Measurements from ENCODE around the gene TMEM201.

- TF ChIP-seq PRDM6 (tag by site-specific recombination; IDR thresholded peaks at IDR 0.05): no peak
- TF ChIP-seq ZNF626 (tag by site-specific recombination; IDR thresholded peaks at IDR 0.05): no peak
- TF ChIP-seq SETDB1 (IDR thresholded peaks at IDR 0.05; ENCODE audit: insufficient read length, low read length): no peak
- no peak for TF ChIP-seq TCF7L2 (IDR thresholded peaks at IDR 0.05; ENCODE audit: borderline replicate concordance, low read depth, low read length)
- no peak for TF ChIP-seq CTCF (tag by site-specific recombination; IDR thresholded peaks at IDR 0.05)
- no peak for TF ChIP-seq ZFP41 (tag by site-specific recombination; IDR thresholded peaks at IDR 0.05; ENCODE audit: borderline replicate concordance)
- no peak for TF ChIP-seq ZNF121 (tag by site-specific recombination; IDR thresholded peaks at IDR 0.05)
- no peak for TF ChIP-seq PRDM1 (tag by site-specific recombination; IDR thresholded peaks at IDR 0.05)
These were observed 16.1 kb downstream of the TMEM201 start for GRCh38 chr1:9604836-9605235.
